Activated naive CD4-positive, alpha-beta T cell treated with anti-CD3 and anti-CD28 coated beads, Interleukin-2, amount 10 ng/mL, durations not matched to agents 7 days and 5 days (primary cell): ENCODE results near the gene PPP3R1.

ENCODE experiments used
- CTCF ChIA-PET: fragments of 350-600 bp; sonication (Branson Sonifier 250); formaldehyde crosslinking; loops from one replicate; lab custom pipeline; 2021; ENCODE audit warnings: antibody characterized with exemption; lab: Charles Lee
- DNase-seq: peaks from one replicate; pipeline ENCODE4 v3.0.0-alpha.2; 2020
- H3K27ac Mint-ChIP-seq: one replicate; pipeline ENCODE4 v1.8.0; 2021; ENCODE audit warnings: mild to moderate bottlenecking, moderate library complexity, mixed read lengths
- H3K27me3 Mint-ChIP-seq: one replicate; pipeline ENCODE4 v1.8.0; 2021; ENCODE audit warnings: mild to moderate bottlenecking, mixed read lengths
- H3K36me3 Mint-ChIP-seq: one replicate; pipeline ENCODE4 v1.8.0; 2021; ENCODE audit warnings: mixed read lengths
- H3K4me1 Mint-ChIP-seq: one replicate; pipeline ENCODE4 v1.8.0; 2021; ENCODE audit warnings: mixed read lengths
- H3K4me3 Mint-ChIP-seq: one replicate; pipeline ENCODE4 v1.8.0; 2021; ENCODE audit warnings: mild to moderate bottlenecking, moderate library complexity, mixed read lengths
- H3K9me3 Mint-ChIP-seq: one replicate; pipeline ENCODE4 v1.8.0; 2021; ENCODE audit warnings: mixed read lengths

PPP3R1 gene

GRCh38 chr2:68236103-68236734 lies 16.1 kb downstream of the PPP3R1 start:
- no peak overlapping the region for H3K27ac Mint-ChIP-seq
- H3K4me3 Mint-ChIP-seq = no peak overlapping the region
- H3K4me1 Mint-ChIP-seq = peaks cover 36% of the 10 kb centered on the region
- CTCF ChIA-PET = interaction anchor here (0.5 to 1.8 kb wide), 4 partner anchors 8 to 48 kb away, joined by 3 to 10 read pairs (median 7); no protein-coding TSS in a partner anchor
- DNase-seq = no peak
- no peaks in the 10 kb centered on the region for H3K27me3 Mint-ChIP-seq
- H3K36me3 Mint-ChIP-seq = peaks cover 3% of the 10 kb centered on the region
- H3K9me3 Mint-ChIP-seq = no peaks in the 10 kb centered on the region

DNA sequence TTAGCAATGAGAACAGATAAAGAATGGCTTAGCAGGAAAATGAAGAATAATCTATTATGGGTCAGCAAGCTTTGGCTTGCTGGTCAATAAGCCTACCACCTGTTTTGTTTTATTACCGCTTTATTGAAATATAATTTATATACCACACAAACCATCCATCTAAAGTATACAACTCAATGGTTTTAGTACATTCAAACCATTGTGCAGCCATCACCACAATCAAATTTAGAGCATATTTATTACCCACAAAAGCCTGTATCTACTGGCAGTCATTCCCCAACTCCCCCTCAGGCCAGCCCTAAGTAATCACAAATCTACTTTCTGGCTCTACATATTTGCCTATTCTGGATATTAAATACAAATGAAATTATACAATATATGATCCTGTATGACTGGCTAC lies 17.2 kb downstream of the PPP3R1 start:
- CTCF ChIA-PET = interaction anchor here (1.2 kb wide), 1 partner anchor 10 kb away, joined by 3 read pairs; no protein-coding TSS in a partner anchor
- DNase-seq = no peak
- H3K36me3 Mint-ChIP-seq = peaks cover 3% of the 10 kb centered on the region
- H3K4me1 Mint-ChIP-seq = peaks cover 34% of the 10 kb centered on the region
- no peaks in the 10 kb centered on the region for H3K9me3 Mint-ChIP-seq
- H3K27me3 Mint-ChIP-seq = no peaks in the 10 kb centered on the region
- no peak overlapping the region for H3K4me3 Mint-ChIP-seq
- H3K27ac Mint-ChIP-seq = no peak overlapping the region

- CTCF ChIA-PET = interaction anchor here (0.6 to 1.2 kb wide), 2 partner anchors 9 kb away, joined by 3 read pairs; no protein-coding TSS in a partner anchor
- peaks cover 2% of the 10 kb centered on the region for H3K36me3 Mint-ChIP-seq
- no peaks in the 10 kb centered on the region for H3K27me3 Mint-ChIP-seq
- H3K27ac Mint-ChIP-seq = no peak overlapping the region
- H3K4me3 Mint-ChIP-seq = no peak overlapping the region
- H3K4me1 Mint-ChIP-seq = peaks cover 31% of the 10 kb centered on the region
- DNase-seq = no peak
- H3K9me3 Mint-ChIP-seq = no peaks in the 10 kb centered on the region
Measured at GRCh38 chr2:68234405-68234804, 17.9 kb downstream of the PPP3R1 start.

- Mint-ChIP-seq H3K27me3 (no peaks in the 10 kb centered on the region), H3K27ac (no peak overlapping the region), H3K4me1 (peaks cover 19% of the 10 kb centered on the region), H3K9me3 (no peaks in the 10 kb centered on the region), H3K4me3 (no peak overlapping the region), H3K36me3 (no peaks in the 10 kb centered on the region)
- CTCF ChIA-PET = interaction anchor here (0.7 kb wide), 1 partner anchor 109 kb away, joined by 3 read pairs; no protein-coding TSS in a partner anchor
- no peak for DNase-seq
Measured at GRCh38 chr2:68231061-68231372, 21.3 kb downstream of the PPP3R1 start.

- H3K27me3 Mint-ChIP-seq = no peaks in the 10 kb centered on the region
- H3K4me1 Mint-ChIP-seq = peaks cover 24% of the 10 kb centered on the region
- H3K27ac Mint-ChIP-seq = no peak overlapping the region
- H3K4me3 Mint-ChIP-seq = no peak overlapping the region
- no peak for DNase-seq
- no peaks in the 10 kb centered on the region for H3K9me3 Mint-ChIP-seq
- CTCF ChIA-PET = interaction anchor here (0.6 to 0.7 kb wide), 2 partner anchors 69 to 108 kb away, joined by 3 read pairs; no protein-coding TSS in a partner anchor
- no peaks in the 10 kb centered on the region for H3K36me3 Mint-ChIP-seq
Measured at GRCh38 chr2:68230241-68231060, 21.9 kb downstream of the PPP3R1 start.

DNA sequence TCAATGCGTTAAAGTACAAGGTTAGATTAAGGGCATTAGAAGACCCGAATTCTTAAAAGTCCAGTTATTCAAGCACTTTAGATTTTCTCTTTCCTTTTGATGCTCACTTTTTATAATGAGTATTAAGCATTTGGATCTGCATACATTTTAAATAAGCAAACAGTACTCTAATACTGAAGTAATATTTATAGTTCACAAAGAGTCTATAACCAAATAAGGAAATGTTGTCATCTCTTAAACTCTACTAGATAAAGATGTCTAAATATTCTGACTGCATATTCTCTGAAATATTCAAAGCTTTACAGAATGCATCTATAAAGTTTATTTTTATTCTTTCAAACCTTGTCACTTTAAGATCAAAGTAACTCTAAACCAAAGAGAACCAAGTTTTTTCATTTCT lies 25.5 kb downstream of the PPP3R1 start:
- DNase-seq = no peak
- CTCF ChIA-PET = interaction anchor here (3.7 kb wide), 1 partner anchor 30 kb away, joined by 31 read pairs; no protein-coding TSS in a partner anchor
- Mint-ChIP-seq H3K27me3 (no peaks in the 10 kb centered on the region), H3K36me3 (peaks cover 4% of the 10 kb centered on the region), H3K4me3 (no peak overlapping the region), H3K27ac (no peak overlapping the region), H3K9me3 (no peaks in the 10 kb centered on the region), H3K4me1 (peaks cover 43% of the 10 kb centered on the region)

DNA sequence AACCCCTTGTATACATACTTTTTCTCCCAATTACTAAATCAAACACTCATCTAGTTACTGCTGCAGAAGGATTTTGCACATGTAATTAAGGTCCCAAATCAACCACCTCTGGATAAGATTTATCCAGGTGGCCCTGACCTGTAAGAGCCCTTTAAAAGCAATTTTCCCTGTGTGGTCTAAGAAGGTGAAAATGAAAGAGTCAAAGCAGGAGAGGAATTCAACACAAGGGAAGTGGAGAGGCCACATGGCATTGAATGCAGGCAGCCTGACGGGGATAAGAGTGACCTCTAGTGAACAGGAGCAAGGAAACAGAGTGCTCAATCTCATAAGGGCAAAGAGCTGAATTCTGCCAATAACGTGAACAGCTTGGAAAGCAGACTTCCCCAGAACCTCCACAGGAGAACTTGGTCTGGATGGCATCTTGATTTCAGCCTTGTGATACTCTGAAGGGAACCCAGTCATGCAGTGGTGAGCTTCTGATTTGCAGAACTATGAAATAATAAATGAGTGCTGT lies 27.2 kb downstream of the PPP3R1 start:
- no peaks in the 10 kb centered on the region for H3K9me3 Mint-ChIP-seq
- H3K27me3 Mint-ChIP-seq = no peaks in the 10 kb centered on the region
- CTCF ChIA-PET = interaction anchor here (0.6 to 3.7 kb wide), 14 partner anchors 9 to 108 kb away, joined by 3 to 31 read pairs (median 3); no protein-coding TSS in a partner anchor
- no peak overlapping the region for H3K27ac Mint-ChIP-seq
- H3K4me3 Mint-ChIP-seq = no peak overlapping the region
- peak; percentile 38 for DNase-seq
- H3K36me3 Mint-ChIP-seq = peaks cover 6% of the 10 kb centered on the region
- H3K4me1 Mint-ChIP-seq = peaks cover 43% of the 10 kb centered on the region

DNA sequence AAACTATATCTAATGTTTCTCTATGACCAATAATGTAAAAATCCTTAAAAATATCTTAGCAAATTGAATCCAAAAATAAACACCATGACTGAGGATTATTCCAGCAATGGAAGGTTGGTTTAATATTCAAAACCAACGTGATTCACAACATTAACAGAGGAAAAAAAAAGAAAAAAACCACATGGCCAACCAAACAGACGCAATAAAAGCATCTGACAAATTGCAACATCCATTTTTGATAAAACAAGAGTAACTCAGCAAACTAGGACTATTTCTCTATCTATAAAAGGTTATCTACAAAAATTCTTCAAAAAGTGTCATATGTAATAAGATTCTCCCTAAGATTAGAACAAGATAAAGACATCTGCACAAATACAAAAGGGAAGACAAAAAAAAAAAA lies 28.9 kb downstream of the PPP3R1 start:
- H3K27ac Mint-ChIP-seq = no peak overlapping the region
- peaks cover 9% of the 10 kb centered on the region for H3K36me3 Mint-ChIP-seq
- H3K4me3 Mint-ChIP-seq = no peak overlapping the region
- H3K4me1 Mint-ChIP-seq = peaks cover 52% of the 10 kb centered on the region
- CTCF ChIA-PET = interaction anchor here (1.9 to 3.7 kb wide), 2 partner anchors 17 to 27 kb away, joined by 6 to 31 read pairs; no protein-coding TSS in a partner anchor
- no peaks in the 10 kb centered on the region for H3K27me3 Mint-ChIP-seq
- no peaks in the 10 kb centered on the region for H3K9me3 Mint-ChIP-seq
- no peak for DNase-seq

GRCh38 chr2:68222287-68222686 lies 30.0 kb downstream of the PPP3R1 start:
- H3K9me3 Mint-ChIP-seq = no peaks in the 10 kb centered on the region
- peaks cover 52% of the 10 kb centered on the region for H3K4me1 Mint-ChIP-seq
- no peak overlapping the region for H3K27ac Mint-ChIP-seq
- no peak overlapping the region for H3K4me3 Mint-ChIP-seq
- DNase-seq = no peak
- CTCF ChIA-PET = interaction anchor here (1.1 to 1.2 kb wide), 2 partner anchors 60 to 100 kb away, joined by 3 to 4 read pairs; no protein-coding TSS in a partner anchor
- H3K27me3 Mint-ChIP-seq = no peaks in the 10 kb centered on the region
- peaks cover 9% of the 10 kb centered on the region for H3K36me3 Mint-ChIP-seq

- no peak for DNase-seq
- no peaks in the 10 kb centered on the region for H3K27me3 Mint-ChIP-seq
- H3K36me3 Mint-ChIP-seq = peaks cover 16% of the 10 kb centered on the region
- H3K9me3 Mint-ChIP-seq = no peaks in the 10 kb centered on the region
- CTCF ChIA-PET = interaction anchor here (1.3 to 1.9 kb wide), 2 partner anchors 22 to 33 kb away, joined by 5 to 7 read pairs; no protein-coding TSS in a partner anchor
- H3K27ac Mint-ChIP-seq = no peak overlapping the region
- no peak overlapping the region for H3K4me3 Mint-ChIP-seq
- H3K4me1 Mint-ChIP-seq = peaks cover 30% of the 10 kb centered on the region
Measured at GRCh38 chr2:68218343-68218901, 33.9 kb downstream of the PPP3R1 start.

DNA sequence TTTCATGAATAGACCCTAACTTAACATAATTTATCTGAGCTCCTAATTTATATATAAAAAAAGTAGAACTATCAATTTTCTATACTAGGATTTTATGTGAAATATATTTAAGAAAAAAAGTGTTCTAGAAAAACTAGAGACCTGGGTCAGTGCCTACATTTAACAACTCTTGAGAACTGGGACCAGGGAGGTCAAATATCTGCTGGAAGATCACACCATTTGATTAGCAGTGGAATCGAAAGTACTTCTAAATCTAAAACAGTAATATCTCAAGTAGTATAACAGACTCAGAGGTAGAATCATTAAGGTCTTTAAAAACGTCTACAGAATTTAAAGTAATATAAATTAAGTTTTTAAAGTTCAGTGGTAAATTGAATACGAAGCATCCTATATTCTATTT lies 34.6 kb downstream of the PPP3R1 start:
- CTCF ChIA-PET = interaction anchor here (1.3 to 1.9 kb wide), 2 partner anchors 21 to 32 kb away, joined by 5 to 7 read pairs; no protein-coding TSS in a partner anchor
- Mint-ChIP-seq H3K4me3 (no peak overlapping the region), H3K27me3 (no peaks in the 10 kb centered on the region), H3K4me1 (peaks cover 27% of the 10 kb centered on the region), H3K27ac (no peak overlapping the region), H3K9me3 (no peaks in the 10 kb centered on the region), H3K36me3 (peaks cover 16% of the 10 kb centered on the region)
- DNase-seq = no peak

GRCh38 chr2:68216454-68217310 lies 35.6 kb downstream of the PPP3R1 start:
- H3K27me3 Mint-ChIP-seq = no peaks in the 10 kb centered on the region
- peaks cover 21% of the 10 kb centered on the region for H3K36me3 Mint-ChIP-seq
- H3K9me3 Mint-ChIP-seq = no peaks in the 10 kb centered on the region
- CTCF ChIA-PET = interaction anchor here (1.9 kb wide), 1 partner anchor 31 kb away, joined by 7 read pairs; no protein-coding TSS in a partner anchor
- no peak for DNase-seq
- H3K27ac Mint-ChIP-seq = no peak overlapping the region
- H3K4me1 Mint-ChIP-seq = peaks cover 25% of the 10 kb centered on the region
- no peak overlapping the region for H3K4me3 Mint-ChIP-seq

- CTCF ChIA-PET = no interaction called here
- Mint-ChIP-seq H3K27me3 (no peaks in the 10 kb centered on the region), H3K9me3 (no peaks in the 10 kb centered on the region), H3K4me3 (no peak overlapping the region), H3K4me1 (peaks cover 16% of the 10 kb centered on the region), H3K27ac (no peak overlapping the region), H3K36me3 (peaks cover 27% of the 10 kb centered on the region)
- DNase-seq = no peak
Measured at GRCh38 chr2:68214381-68214780, 38.0 kb downstream of the PPP3R1 start.
